ENCODE data around the gene WFIKKN2. TPM values are rescaled to one million over a fixed set of nuclear protein-coding genes. Genes with fewer than 3 reads are reported as not detected.

WFIKKN2 gene
- total and polyA plus RNA-seq, 4 donors: 0.01 to 0.31 (median 0.13) TPM

GRCh38 chr17:50832267-50832863 is 3.0 kb upstream of the WFIKKN2 start:
- H3K36me3 ChIP-seq (ENCODE audit: control insufficient read depth in 4 of 4, insufficient read depth in 4 of 4, low read length in 4 of 4): no peaks in the 10 kb centered on the region
- WGBS, 2 donors: 93 to 97% methylated on average over 12 of the region's 12 CpGs
- no peak overlapping the region for H3K9ac ChIP-seq (ENCODE audit: insufficient read depth in 1 of 2, low read length in 2 of 2)
- H3K27me3 ChIP-seq (ENCODE audit: control insufficient read depth in 3 of 3, insufficient read depth in 3 of 3, low read length in 2 of 3): no peaks in the 10 kb centered on the region
- peaks cover 0 to 48% (median 7%) of the 10 kb centered on the region in 5 donors for H3K4me1 ChIP-seq (ENCODE audit: control insufficient read depth in 5 of 5, insufficient read depth in 5 of 5, low read length in 5 of 5)
- TF ChIP-seq, protein P1, sequence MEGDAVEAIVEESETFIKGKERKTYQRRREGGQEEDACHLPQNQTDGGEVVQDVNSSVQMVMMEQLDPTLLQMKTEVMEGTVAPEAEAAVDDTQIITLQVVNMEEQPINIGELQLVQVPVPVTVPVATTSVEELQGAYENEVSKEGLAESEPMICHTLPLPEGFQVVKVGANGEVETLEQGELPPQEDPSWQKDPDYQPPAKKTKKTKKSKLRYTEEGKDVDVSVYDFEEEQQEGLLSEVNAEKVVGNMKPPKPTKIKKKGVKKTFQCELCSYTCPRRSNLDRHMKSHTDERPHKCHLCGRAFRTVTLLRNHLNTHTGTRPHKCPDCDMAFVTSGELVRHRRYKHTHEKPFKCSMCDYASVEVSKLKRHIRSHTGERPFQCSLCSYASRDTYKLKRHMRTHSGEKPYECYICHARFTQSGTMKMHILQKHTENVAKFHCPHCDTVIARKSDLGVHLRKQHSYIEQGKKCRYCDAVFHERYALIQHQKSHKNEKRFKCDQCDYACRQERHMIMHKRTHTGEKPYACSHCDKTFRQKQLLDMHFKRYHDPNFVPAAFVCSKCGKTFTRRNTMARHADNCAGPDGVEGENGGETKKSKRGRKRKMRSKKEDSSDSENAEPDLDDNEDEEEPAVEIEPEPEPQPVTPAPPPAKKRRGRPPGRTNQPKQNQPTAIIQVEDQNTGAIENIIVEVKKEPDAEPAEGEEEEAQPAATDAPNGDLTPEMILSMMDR (IDR thresholded peaks at IDR 0.05; ENCODE audit: control extremely low read depth, extremely low read depth): no peak
- H3K27ac ChIP-seq (ENCODE audit: low read depth in 1 of 2, low read length in 1 of 2): no peak overlapping the region
- H3K4me3 ChIP-seq: no peak overlapping the region
- ATAC-seq (ENCODE audit: insufficient read depth, low FRiP score) (no peak), DNase-seq (no peak)
- no peaks in the 10 kb centered on the region for H3K9me3 ChIP-seq (ENCODE audit: control insufficient read depth in 4 of 4, insufficient read depth in 3 of 4, low read length in 3 of 4)

DNA sequence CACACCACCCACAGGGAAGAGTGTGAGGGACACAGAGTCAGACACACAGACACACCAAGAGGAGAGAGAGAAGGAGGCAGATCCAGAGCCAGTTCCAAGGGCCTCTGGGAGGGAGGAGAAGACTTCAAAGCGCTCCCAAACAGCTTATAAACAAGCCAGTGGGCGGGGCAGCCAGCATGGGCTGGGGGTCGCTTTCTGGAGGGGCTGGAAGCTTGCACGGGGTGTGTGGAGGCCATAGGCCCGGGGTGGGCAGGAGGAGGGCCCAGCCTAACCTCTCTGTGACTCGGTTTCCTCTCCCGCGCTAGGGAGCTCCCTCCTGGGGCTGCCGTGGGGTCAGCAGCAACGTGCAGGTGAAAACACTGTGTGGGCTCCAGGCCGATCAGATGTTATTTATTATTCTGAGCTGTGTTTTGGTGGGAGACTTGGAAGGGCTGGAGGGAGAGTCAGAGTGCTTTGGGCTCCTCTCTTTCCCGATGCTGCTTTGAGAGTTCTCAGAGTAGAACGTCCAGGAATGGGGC is 2.5 kb upstream of the WFIKKN2 start:
- Histone ChIP-seq H3K4me3 (no peak overlapping the region), H3K27ac (ENCODE audit: low read depth in 1 of 2, low read length in 1 of 2) (no peak overlapping the region), H3K27me3 (ENCODE audit: control insufficient read depth in 3 of 3, insufficient read depth in 3 of 3, low read length in 2 of 3) (no peaks in the 10 kb centered on the region), H3K9ac (ENCODE audit: insufficient read depth in 1 of 2, low read length in 2 of 2) (no peak overlapping the region), H3K9me3 (ENCODE audit: control insufficient read depth in 4 of 4, insufficient read depth in 3 of 4, low read length in 3 of 4) (no peaks in the 10 kb centered on the region), H3K4me1 (ENCODE audit: control insufficient read depth in 5 of 5, insufficient read depth in 5 of 5, low read length in 5 of 5) (peaks cover 0 to 48% (median 7%) of the 10 kb centered on the region in 5 donors), H3K36me3 (ENCODE audit: control insufficient read depth in 4 of 4, insufficient read depth in 4 of 4, low read length in 4 of 4) (no peaks in the 10 kb centered on the region)
- 82 to 94% methylated on average over 13 of the region's 13 CpGs for WGBS, 2 donors
- DNase-seq (peak in 2 of 3 donors; percentile 29 to 53), ATAC-seq (ENCODE audit: insufficient read depth, low FRiP score) (no peak)
- TF ChIP-seq, protein P1 (IDR thresholded peaks at IDR 0.05; ENCODE audit: control extremely low read depth, extremely low read depth): no peak

GRCh38 chr17:50833510-50834428 is 1.6 kb upstream of the WFIKKN2 start:
- no peak for ATAC-seq (ENCODE audit: insufficient read depth, low FRiP score)
- peaks cover 0 to 48% (median 7%) of the 10 kb centered on the region in 5 donors for H3K4me1 ChIP-seq (ENCODE audit: control insufficient read depth in 5 of 5, insufficient read depth in 5 of 5, low read length in 5 of 5)
- TF ChIP-seq, protein P1 (IDR thresholded peaks at IDR 0.05; ENCODE audit: control extremely low read depth, extremely low read depth): no peak
- no peak overlapping the region for H3K9ac ChIP-seq (ENCODE audit: insufficient read depth in 1 of 2, low read length in 2 of 2)
- no peak overlapping the region for H3K27ac ChIP-seq (ENCODE audit: low read depth in 1 of 2, low read length in 1 of 2)
- H3K27me3 ChIP-seq (ENCODE audit: control insufficient read depth in 3 of 3, insufficient read depth in 3 of 3, low read length in 2 of 3): no peaks in the 10 kb centered on the region
- WGBS, 2 donors: 93% methylated on average over 38 of the region's 38 CpGs
- peak in 1 of 3 donors; percentile 19 for DNase-seq
- H3K4me3 ChIP-seq: peak overlapping the region; percentile 4
- no peaks in the 10 kb centered on the region for H3K36me3 ChIP-seq (ENCODE audit: control insufficient read depth in 4 of 4, insufficient read depth in 4 of 4, low read length in 4 of 4)
- H3K9me3 ChIP-seq (ENCODE audit: control insufficient read depth in 4 of 4, insufficient read depth in 3 of 4, low read length in 3 of 4): no peaks in the 10 kb centered on the region
